Measurements from ENCODE around the gene BBIP1.
"Not testable (repeated sequence)": the region's sequence is repeated elsewhere in the genome, so short reads cannot be mapped to it uniquely, and the experiment has no call there.

Gene BBIP1

GRCh38 chr10:110919971-110920881, 1.2 kb upstream of the BBIP1 start:
- DNase-seq: peak; percentile 17

GRCh38 chr10:110919349-110919931, 460 bp upstream of the BBIP1 start, which contains the start of gene SHOC2:
TSS of gene SHOC2 (plus strand) at chr10:110919604. CDS start at chr10:110964359, 44,755 bp downstream.
- DNase-seq: no peak

DNA sequence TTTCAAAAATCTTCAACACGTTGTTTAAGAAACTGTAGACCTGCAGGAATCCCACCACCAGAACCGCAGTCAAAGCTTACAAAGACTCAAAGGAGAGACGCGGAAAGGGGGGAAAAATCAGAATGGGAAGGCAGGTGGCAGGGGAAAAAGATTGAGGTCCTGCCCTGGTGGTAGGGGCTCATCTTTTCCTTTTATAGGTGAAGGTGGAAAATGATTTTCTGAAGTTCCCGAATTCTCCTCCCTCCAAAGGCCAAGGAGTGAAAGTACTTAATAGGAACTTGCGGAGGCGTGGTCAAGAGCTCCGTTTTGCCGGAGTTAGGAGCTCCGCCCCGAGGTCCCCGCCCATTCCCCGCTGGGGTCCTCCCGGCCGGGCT, 724 bp downstream of the BBIP1 start:
- peak; percentile 56 for DNase-seq

- DNase-seq: no peak
Observed at GRCh38 chr10:110916554-110917346, 2.2 kb downstream of the BBIP1 start.

GRCh38 chr10:110915600-110915999, 3.4 kb downstream of the BBIP1 start:
- not testable (repeated sequence) for DNase-seq

- no peak for DNase-seq
Observed at GRCh38 chr10:110915035-110915434, 3.9 kb downstream of the BBIP1 start.

- DNase-seq: no peak
Observed at GRCh38 chr10:110914431-110914830, 4.5 kb downstream of the BBIP1 start.

DNA sequence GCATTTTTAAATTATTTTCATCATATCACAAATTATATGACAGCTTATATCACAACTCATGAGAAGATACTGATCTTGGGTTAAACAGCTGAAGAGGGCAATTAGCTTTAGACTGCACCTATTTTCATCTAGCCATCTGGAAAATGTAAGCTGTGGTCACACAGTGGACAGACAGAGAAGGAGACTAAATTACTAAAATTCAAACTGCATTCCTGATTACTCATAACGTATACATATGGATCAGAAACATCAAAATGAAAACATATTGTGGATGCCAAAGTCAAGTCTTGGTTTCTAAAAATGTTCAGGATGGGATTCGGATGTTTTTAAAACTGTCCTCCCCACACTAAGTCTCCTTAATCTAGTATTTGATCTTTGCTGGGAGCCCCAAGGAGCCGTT, 6.6 kb downstream of the BBIP1 start:
- no peak for DNase-seq

DNA sequence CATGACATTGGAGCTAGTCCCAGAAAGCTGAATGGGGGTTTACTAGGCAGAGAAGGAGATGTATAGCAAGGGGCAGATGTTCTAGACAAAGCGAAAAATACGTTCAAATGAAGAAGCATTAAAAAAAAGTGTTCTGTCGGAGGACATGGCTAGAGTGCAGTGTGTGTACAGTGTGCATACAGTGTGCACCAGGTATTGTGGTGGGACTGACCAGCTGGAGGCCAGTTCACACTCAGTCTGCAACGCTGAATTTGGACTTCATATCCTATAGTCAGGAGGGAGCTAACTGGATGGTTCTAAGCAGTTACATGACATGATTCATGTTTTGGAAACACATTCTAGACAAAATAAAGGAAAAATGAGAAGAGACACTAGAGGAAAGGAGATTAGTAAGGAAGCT, 8.8 kb downstream of the BBIP1 start:
- DNase-seq: no peak

GRCh38 chr10:110903280-110904278, 15.4 kb downstream of the BBIP1 start:
- no peak for DNase-seq

DNA sequence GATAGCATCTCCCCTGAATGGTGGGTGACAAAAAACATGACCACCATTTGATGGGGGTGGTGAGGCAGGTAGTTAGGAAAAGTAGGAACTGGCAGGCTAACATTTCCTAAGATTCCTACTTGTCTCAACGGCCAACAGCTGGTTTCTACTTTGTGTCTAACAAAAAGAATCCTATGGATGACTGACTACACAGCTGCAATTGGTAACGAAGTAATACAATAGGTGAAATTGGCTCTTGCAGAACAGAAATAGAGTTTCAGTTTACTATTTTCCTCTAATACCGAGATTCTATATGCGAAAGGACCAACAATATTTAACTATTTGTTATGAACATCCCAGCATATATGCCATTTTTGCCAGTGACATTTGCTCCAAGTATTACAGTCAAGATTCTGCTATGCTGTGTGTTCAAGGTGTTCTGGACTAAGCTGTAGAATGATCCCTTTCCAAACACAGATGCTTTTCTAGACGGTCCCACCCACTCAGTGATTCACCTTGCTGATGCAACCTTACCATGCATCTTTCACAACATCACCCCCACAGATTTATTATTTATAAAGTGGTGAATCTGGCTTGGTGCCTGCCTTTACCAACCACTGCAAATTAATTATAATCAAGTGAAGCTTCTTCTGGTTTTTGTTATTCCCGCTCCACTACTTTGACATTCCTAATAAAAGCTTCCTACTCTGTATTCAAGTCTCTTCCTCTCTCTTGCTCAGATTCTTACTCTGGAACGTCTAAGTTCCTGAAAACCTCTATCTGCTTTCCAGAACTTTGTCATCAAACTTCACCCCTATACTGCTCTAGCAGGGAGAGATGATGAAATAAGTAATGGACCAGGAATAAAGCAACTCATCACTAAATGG, 16.8 kb downstream of the BBIP1 start:
- no peak for DNase-seq

GRCh38 chr10:110900983-110901382, 18.0 kb downstream of the BBIP1 start:
- DNase-seq: no peak

GRCh38 chr10:110898391-110898790, 20.6 kb downstream of the BBIP1 start:
- no peak for DNase-seq

- DNase-seq: no peak
Observed at GRCh38 chr10:110897184-110897583, 21.8 kb downstream of the BBIP1 start.

DNA sequence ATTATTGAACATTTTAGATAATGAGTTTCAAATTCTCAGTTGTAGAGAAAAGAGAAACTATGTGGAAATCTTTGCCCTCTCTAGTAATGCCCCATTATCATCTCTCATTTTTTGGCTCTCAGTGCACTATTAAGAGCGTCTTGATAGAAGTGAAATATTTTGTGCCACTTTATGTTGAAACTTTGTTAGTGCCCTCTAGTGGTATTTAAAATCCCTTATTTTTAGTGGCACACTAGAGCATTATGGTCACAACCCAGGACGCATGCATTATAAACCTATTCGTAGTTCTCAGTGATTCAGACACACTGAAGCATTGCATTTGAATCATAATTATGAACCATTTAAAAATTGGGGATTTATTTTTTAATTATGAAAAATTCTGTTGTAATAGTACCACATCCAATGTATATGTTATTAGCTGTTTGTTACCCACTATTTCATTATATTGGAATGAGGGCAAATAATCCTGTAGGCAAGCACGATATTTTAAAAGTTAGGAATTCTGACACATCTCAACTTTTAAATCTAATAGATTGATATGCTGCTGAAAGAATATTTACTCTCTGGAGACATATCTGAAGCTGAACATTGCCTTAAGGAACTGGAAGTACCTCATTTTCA, 25.3 kb downstream of the BBIP1 start:
- DNase-seq: peak; percentile 19

DNA sequence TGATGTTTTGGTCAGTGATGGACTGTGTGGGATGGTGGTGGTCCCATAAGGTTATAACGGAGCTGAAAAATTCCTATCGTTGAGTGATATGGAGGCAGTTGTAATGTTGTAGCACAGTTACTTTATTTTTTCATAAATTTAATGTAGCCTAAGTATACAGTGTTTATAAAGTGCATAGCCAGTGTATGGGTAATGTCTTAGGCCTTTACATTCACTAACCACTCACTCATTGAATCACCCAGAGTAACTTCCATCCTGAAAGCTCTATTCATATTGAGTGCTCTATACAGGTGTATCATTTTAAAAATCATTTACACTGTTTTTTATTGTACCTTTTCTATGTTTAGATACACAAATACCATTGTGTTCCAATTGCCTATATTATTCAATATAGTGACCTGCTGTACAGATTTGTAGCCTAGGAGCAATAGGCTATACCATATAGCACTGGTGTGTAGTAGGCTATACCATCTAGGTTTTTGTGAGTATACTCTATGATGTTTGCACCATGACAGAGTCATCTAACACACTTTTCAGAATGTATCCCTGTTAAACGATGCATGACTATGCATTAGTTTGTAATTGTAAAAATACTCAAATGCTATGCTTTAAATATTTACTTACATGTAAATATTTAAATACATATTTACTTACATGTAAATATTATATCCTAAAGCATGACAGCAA, 26.2 kb downstream of the BBIP1 start:
- no peak for DNase-seq

DNA sequence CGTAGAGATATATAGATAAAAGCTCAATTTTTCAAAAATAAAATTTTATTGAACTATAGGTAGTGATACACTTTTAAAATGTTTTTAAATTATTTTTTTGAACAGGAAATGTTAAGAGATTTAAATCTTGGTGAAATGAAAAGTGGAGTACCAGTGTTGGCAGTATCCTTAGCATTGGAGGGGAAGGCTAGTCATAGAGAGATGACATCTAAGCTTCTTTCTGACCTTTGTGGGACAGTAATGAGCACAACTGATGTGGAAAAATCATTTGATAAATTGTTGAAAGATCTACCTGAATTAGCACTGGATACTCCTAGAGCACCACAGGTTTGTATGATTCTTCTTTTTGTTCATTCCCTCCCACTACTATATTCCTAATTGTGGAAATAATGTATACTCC, 31.4 kb downstream of the BBIP1 start:
- no peak for DNase-seq

- no peak for DNase-seq
Observed at GRCh38 chr10:110885932-110886674, 32.9 kb downstream of the BBIP1 start.

GRCh38 chr10:110883924-110884323, 35.1 kb downstream of the BBIP1 start:
- no peak for DNase-seq

Data from NCI-H1092 treated with DMSO at 0.1 percent for 48 hours (cell line).